ENCODE measurements around the gene SLIT3.
"Not testable (repeated sequence)": the region's sequence is repeated elsewhere in the genome, so short reads cannot be mapped to it uniquely, and the experiment has no call there.

The SLIT3 gene

GRCh38 chr5:169168280-169168679 lies 132.7 kb downstream of the SLIT3 start:
- DNase-seq = no peak

GRCh38 chr5:169166078-169166477 lies 134.9 kb downstream of the SLIT3 start:
- DNase-seq = no peak

GRCh38 chr5:169165052-169165451 lies 135.9 kb downstream of the SLIT3 start:
- no peak for DNase-seq

- DNase-seq = no peak
These were observed 136.4 kb downstream of the SLIT3 start for GRCh38 chr5:169164481-169164925.

GRCh38 chr5:169162407-169162806 lies 138.5 kb downstream of the SLIT3 start:
- DNase-seq = no peak

GRCh38 chr5:169161022-169161680 lies 139.8 kb downstream of the SLIT3 start:
- no peak for DNase-seq

- no peak for DNase-seq
These were observed 140.5 kb downstream of the SLIT3 start for GRCh38 chr5:169160405-169160901.

- no peak for DNase-seq
These were observed 142.2 kb downstream of the SLIT3 start for GRCh38 chr5:169158764-169159163.

GRCh38 chr5:169157064-169157463 lies 143.9 kb downstream of the SLIT3 start:
- no peak for DNase-seq

GRCh38 chr5:169154679-169155078 lies 146.3 kb downstream of the SLIT3 start:
- DNase-seq = no peak

- DNase-seq = no peak
These were observed 147.5 kb downstream of the SLIT3 start for GRCh38 chr5:169153405-169153804.

- DNase-seq = no peak
These were observed 148.0 kb downstream of the SLIT3 start for GRCh38 chr5:169152946-169153345.

GRCh38 chr5:169152453-169152852 lies 148.5 kb downstream of the SLIT3 start:
- DNase-seq = no peak

- DNase-seq = no peak
These were observed 149.7 kb downstream of the SLIT3 start for GRCh38 chr5:169151051-169151805.

- no peak for DNase-seq
These were observed 150.8 kb downstream of the SLIT3 start for GRCh38 chr5:169150108-169150507.

- DNase-seq = no peak
These were observed 151.6 kb downstream of the SLIT3 start for GRCh38 chr5:169149317-169149716.

GRCh38 chr5:169148138-169148740 lies 152.7 kb downstream of the SLIT3 start:
- DNase-seq = no peak

GRCh38 chr5:169147534-169147933 lies 153.4 kb downstream of the SLIT3 start:
- no peak for DNase-seq

GRCh38 chr5:169146158-169146557 lies 154.8 kb downstream of the SLIT3 start:
- no peak for DNase-seq

GRCh38 chr5:169142264-169142970 lies 158.5 kb downstream of the SLIT3 start:
- no peak for DNase-seq

- DNase-seq = not testable (repeated sequence)
These were observed 160.7 kb downstream of the SLIT3 start for GRCh38 chr5:169140215-169140614.

GRCh38 chr5:169139480-169140050 lies 161.4 kb downstream of the SLIT3 start:
- no peak for DNase-seq

- DNase-seq = no peak
These were observed 167.4 kb downstream of the SLIT3 start for GRCh38 chr5:169133531-169133930.
